Measurements from ENCODE around the gene CAMK1G. TPM values are rescaled to one million over a fixed set of nuclear protein-coding genes. Genes with fewer than 3 reads are reported as not detected.

Gene CAMK1G
- total RNA-seq, 1 donor = 0.90 TPM

DNA sequence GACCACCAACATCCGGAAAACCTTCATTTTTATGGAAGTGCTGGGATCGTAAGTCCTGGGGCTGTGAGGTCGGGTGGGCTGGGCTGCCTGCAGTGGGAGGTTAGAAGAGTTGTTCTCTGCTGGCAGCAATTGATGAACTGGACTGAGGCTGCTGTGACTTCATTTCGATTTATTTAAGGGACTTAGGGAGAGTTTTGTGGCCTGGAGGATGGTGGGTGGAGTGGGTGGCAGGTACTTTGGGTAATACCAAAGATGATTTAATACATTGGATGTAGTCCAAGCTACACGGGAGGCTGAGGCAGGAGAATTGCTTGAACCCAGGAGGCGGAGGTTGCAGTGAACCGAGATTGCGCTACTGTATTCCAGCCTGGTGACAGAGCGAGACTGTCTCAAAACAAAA lies 11.5 kb downstream of the CAMK1G start:
- DNase-seq (ENCODE audit: low read depth) = no peak
- H3K4me3 ChIP-seq (ENCODE audit: low read depth, low read length) = no peak overlapping the region
- TF ChIP-seq, protein P1, sequence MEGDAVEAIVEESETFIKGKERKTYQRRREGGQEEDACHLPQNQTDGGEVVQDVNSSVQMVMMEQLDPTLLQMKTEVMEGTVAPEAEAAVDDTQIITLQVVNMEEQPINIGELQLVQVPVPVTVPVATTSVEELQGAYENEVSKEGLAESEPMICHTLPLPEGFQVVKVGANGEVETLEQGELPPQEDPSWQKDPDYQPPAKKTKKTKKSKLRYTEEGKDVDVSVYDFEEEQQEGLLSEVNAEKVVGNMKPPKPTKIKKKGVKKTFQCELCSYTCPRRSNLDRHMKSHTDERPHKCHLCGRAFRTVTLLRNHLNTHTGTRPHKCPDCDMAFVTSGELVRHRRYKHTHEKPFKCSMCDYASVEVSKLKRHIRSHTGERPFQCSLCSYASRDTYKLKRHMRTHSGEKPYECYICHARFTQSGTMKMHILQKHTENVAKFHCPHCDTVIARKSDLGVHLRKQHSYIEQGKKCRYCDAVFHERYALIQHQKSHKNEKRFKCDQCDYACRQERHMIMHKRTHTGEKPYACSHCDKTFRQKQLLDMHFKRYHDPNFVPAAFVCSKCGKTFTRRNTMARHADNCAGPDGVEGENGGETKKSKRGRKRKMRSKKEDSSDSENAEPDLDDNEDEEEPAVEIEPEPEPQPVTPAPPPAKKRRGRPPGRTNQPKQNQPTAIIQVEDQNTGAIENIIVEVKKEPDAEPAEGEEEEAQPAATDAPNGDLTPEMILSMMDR (IDR thresholded peaks at IDR 0.05; ENCODE audit: insufficient read depth, low read length) = no peak

DNA sequence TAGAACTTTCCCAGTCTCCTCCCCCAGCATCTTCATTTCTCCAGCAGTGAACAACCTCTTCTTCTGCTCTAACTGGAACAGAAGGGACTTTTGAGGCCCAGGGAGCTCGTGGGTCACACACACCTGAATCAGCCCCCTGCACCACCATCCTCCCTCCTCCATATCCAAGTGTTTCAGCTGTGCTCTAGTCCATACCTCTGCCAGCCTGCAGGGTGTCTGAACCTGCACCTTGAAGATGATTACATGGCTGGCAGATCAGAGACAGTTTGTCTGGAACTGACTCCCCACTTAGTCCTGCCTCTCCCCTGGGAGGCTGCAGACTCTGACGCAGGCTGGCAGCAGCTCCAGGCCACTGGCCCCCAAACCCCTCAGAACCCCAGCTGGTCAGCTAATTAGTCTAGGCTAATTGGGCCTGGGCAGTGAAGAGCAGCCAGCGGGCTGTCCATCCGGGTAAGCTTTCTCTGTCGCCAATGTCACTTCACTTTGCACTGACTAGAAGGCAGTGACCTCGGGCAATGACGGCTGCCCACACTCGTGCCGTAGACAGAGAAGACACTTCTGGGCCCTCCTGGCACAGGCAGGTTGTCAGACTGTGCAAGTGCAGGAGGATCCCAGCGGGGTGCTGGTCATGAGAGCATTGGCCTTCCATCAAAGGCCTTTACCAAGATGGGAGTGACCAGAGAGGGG lies 12.2 kb downstream of the CAMK1G start:
- no peak for DNase-seq (ENCODE audit: low read depth)
- TF ChIP-seq, protein P1 (IDR thresholded peaks at IDR 0.05; ENCODE audit: insufficient read depth, low read length) = no peak

DNA sequence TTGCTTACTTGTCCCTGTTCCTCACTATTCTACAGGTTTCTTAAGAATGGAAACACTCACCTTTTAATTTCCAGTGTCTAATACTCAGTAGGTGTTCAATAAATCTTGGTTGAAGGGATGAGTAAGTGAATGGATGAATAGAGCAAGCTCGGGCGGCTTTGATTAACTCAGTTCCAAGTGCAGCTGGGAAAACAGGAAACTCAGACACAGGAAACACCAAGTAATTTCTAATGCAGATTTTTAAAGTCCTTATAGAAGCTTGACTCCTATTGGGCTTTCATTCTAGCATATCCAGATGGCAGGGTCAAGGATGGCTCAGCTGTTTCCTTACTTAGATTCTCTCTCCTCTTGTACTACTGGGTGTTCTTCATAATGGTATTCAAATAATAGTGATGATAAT lies 14.0 kb downstream of the CAMK1G start:
- TF ChIP-seq, protein P1 (IDR thresholded peaks at IDR 0.05; ENCODE audit: insufficient read depth, low read length) = no peak
- H3K4me3 ChIP-seq (ENCODE audit: low read depth, low read length) = no peak overlapping the region
- no peak for DNase-seq (ENCODE audit: low read depth)

More for the DNA sequence above, 12.2 kb downstream of the CAMK1G start:
- H3K4me3 ChIP-seq (ENCODE audit: low read depth, low read length) = no peak overlapping the region

DNA sequence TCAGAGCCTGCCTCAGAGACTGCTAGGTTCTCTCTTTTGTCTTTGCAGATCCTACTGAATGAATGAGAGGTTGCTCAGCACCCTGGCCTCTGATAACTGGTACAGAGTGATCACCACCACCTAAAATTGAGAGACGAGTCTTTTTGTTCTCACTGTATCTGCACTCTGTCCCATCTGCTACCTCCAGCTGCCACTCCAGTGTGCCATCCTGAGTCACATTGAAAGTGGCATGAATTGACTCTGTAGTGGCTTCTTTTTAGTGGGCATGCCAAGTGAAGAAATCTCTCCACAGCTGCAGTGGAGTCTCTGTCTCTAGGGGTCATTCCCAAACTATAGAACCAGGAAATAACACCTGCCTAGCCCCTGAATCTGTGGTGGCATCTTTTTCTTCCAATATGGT lies 14.7 kb downstream of the CAMK1G start:
- no peak overlapping the region for H3K4me3 ChIP-seq (ENCODE audit: low read depth, low read length)
- TF ChIP-seq, protein P1 (IDR thresholded peaks at IDR 0.05; ENCODE audit: insufficient read depth, low read length) = no peak
- DNase-seq (ENCODE audit: low read depth) = no peak

DNA sequence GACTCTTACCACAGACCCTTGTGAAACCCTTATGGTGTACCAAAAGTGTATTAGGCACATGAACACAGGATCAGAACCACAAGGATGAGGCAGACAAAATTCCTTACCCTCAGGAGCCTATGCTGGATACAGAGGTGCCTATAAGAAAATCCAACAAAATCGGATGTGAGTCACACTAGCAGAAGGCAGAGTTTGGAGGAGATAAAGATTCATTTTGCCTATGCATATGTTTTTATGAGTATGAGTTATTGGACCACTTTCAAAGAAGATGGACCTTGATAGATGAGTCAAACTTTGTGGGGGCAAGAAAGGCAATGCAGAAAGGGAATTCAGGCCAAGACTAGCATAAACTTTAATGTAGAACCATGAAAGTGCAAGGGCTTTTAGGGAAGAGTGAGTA lies 17.0 kb downstream of the CAMK1G start:
- DNase-seq (ENCODE audit: low read depth) = peak; percentile 45
- TF ChIP-seq, protein P1 (IDR thresholded peaks at IDR 0.05; ENCODE audit: insufficient read depth, low read length) = no peak

DNA sequence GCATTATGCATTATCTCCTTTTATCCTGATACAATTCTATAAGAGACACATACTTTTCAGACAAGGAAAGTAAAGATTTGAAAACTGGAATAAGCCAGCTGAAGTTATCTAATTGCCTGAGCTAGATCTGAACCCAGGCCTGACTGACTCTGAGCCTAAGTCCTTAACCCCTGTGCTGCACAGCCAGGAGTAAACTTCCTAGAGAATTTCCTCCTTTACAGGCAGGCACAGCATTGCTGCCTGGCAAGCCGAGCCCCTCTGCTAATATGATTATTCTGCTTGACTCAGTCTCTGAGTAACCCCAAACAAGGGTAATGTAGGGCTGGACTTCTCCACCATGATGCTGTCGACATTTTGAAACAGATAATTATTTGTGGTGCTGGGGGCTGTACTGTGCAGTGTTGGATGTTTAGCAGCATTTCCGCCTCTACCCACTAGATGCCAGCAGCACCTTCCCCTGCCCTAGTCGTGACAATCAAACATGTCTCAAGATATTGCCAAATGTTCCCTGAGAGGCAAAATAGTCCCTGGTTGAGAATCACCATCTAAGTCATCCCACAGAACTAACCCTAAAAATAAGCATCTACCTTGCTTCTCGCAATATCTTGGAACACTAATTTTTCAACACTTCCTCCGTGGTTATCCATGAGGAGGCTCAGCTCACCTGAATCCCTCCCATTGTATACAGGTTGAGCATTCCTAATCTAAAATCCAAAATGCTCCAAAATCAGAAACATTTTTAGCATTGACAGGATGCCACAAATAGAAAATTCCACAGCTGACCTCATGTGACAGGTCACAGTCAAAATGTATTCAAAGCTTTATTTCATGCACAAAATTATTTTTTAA lies 18.5 kb downstream of the CAMK1G start:
- no peak overlapping the region for H3K4me3 ChIP-seq (ENCODE audit: low read depth, low read length)
- DNase-seq (ENCODE audit: low read depth) = peak; percentile 66
- TF ChIP-seq, protein P1 (IDR thresholded peaks at IDR 0.05; ENCODE audit: insufficient read depth, low read length) = peak; percentile 77

More for the DNA sequence above, 17.0 kb downstream of the CAMK1G start:
- H3K4me3 ChIP-seq (ENCODE audit: low read depth, low read length) = no peak overlapping the region

Data from fibroblast of the aortic adventitia (primary cell).